Common myeloid progenitor, CD34-positive (primary cell): ENCODE data around the gene APCDD1L.

Source experiments
- CTCF ChIA-PET: fragments of 350-600 bp; sonication (Branson Sonifier 250); formaldehyde crosslinking; loops from one replicate; lab custom pipeline; 2021; ENCODE audit warnings: antibody characterized with exemption; lab: Charles Lee
- POLR2A ChIA-PET: fragments of 350-600 bp; sonication (Branson Sonifier 250); formaldehyde crosslinking; loops from one replicate; lab custom pipeline; 2021; ENCODE audit warnings: antibody characterized with exemption; lab: Charles Lee
- DNase-seq, 3 donors: peaks; one replicate each; pipeline versions ENCODE4 v3.0.0 to v3.0.0-alpha.2; 2013
- H3K27ac ChIP-seq, 2 experiments: 1 replicate in 1 of 2; 2 replicates in 1 of 2; pipeline ENCODE4 v1.7.0; 2013; ENCODE audit warnings: inconsistent platforms in 2 of 2, low read length in 2 of 2, mild to moderate bottlenecking in 2 of 2, low read depth in 1 of 2, moderate library complexity in 1 of 2; ENCODE audit not compliant: severe bottlenecking in 2 of 2, insufficient read depth in 1 of 2, poor library complexity in 1 of 2
- H3K27me3 ChIP-seq, 5 experiments: replicated peaks in 2 of 5; 1 replicate in 3 of 5; 2 replicates in 2 of 5; pipeline versions ENCODE4 v1.6.1 to v1.7.0; 2013; ENCODE audit warnings: low read length in 4 of 5, mild to moderate bottlenecking in 2 of 5, moderate library complexity in 2 of 5, inconsistent platforms in 1 of 5; ENCODE audit not compliant: insufficient read depth in 5 of 5, control insufficient read depth in 4 of 5
- H3K36me3 ChIP-seq, 4 experiments: 1 replicate in 2 of 4; 2 replicates in 2 of 4; pipeline versions ENCODE4 v1.6.1 to v1.7.0; 2013; ENCODE audit warnings: low read length in 3 of 4, control low read depth in 1 of 4, mild to moderate bottlenecking in 1 of 4; ENCODE audit not compliant: control insufficient read depth in 4 of 4, insufficient read depth in 4 of 4
- H3K4me1 ChIP-seq, 4 experiments: 1 replicate in 3 of 4; 2 replicates in 1 of 4; pipeline versions ENCODE4 v1.6.1 to v1.7.1; 2013; ENCODE audit warnings: low read length in 3 of 4, mild to moderate bottlenecking in 3 of 4, control low read depth in 1 of 4, inconsistent platforms in 1 of 4, moderate library complexity in 1 of 4; ENCODE audit not compliant: control insufficient read depth in 4 of 4, insufficient read depth in 4 of 4; ENCODE audit errors: control extremely low read depth in 1 of 4
- H3K4me3 ChIP-seq, 7 experiments: 1 replicate in 4 of 7; 2 replicates in 3 of 7; pipeline versions ENCODE4 v1.5.1 to v1.7.0; 2013; ENCODE audit warnings: mild to moderate bottlenecking in 7 of 7, low read length in 6 of 7, moderate library complexity in 6 of 7, inconsistent platforms in 2 of 7, low read depth in 2 of 7, control low read depth in 1 of 7; ENCODE audit not compliant: insufficient read depth in 4 of 7, control insufficient read depth in 1 of 7; ENCODE audit errors: extremely low read depth in 1 of 7
- H3K9me3 ChIP-seq, 5 experiments: 1 replicate in 4 of 5; 2 replicates in 1 of 5; pipeline versions ENCODE4 v1.6.1 to v1.7.1; 2013; ENCODE audit warnings: low read length in 4 of 5, mild to moderate bottlenecking in 2 of 5, inconsistent platforms in 1 of 5, low read depth in 1 of 5, moderate library complexity in 1 of 5; ENCODE audit not compliant: control insufficient read depth in 4 of 5, insufficient read depth in 2 of 5; ENCODE audit errors: control extremely low read depth in 1 of 5
- WGBS: methylation state at CpG from one replicate; pipeline ENCODE4 v1.1.5; 2013; ENCODE audit not compliant: insufficient coverage; 5-methylcytosine and 5-hydroxymethylcytosine counted together

Gene APCDD1L

GRCh38 chr20:58522666-58523065, 7.5 kb upstream of the APCDD1L start:
- DNase-seq: no peak
- Histone ChIP-seq H3K4me1 (no peaks in the 10 kb centered on the region), H3K27ac (no peak overlapping the region), H3K9me3 (peaks cover 0 to 19% (median 3%) of the 10 kb centered on the region in 5 experiments), H3K36me3 (no peaks in the 10 kb centered on the region), H3K4me3 (no peak overlapping the region), H3K27me3 (peaks cover 0 to 43% (median 3%) of the 10 kb centered on the region in 5 experiments)
- ChIA-PET CTCF (no interaction called here), POLR2A (no interaction called here)
- 80% methylated on average over 1 of the region's 3 CpGs for WGBS

- Histone ChIP-seq H3K36me3 (no peaks in the 10 kb centered on the region), H3K4me3 (no peak overlapping the region), H3K27me3 (peaks cover 3 to 52% (median 6%) of the 10 kb centered on the region in 5 experiments), H3K27ac (no peak overlapping the region), H3K4me1 (no peaks in the 10 kb centered on the region), H3K9me3 (peaks cover 0 to 12% (median 3%) of the 10 kb centered on the region in 5 experiments)
- ChIA-PET POLR2A (no interaction called here), CTCF (no interaction called here)
- 94% methylated on average over 6 of the region's 10 CpGs for WGBS
- DNase-seq: no peak
Observed at GRCh38 chr20:58521763-58522162, 6.6 kb upstream of the APCDD1L start.

GRCh38 chr20:58519940-58520712, 4.9 kb upstream of the APCDD1L start:
- WGBS: 94% methylated on average over 4 of the region's 5 CpGs
- no peaks in the 10 kb centered on the region for H3K4me1 ChIP-seq
- H3K27me3 ChIP-seq: peaks cover 9 to 68% (median 18%) of the 10 kb centered on the region in 5 experiments
- no peak overlapping the region for H3K4me3 ChIP-seq
- no peak overlapping the region for H3K27ac ChIP-seq
- no peak for DNase-seq
- H3K9me3 ChIP-seq: peaks cover 0 to under 1% (median 0%) of the 10 kb centered on the region in 5 experiments
- ChIA-PET POLR2A (no interaction called here), CTCF (no interaction called here)
- no peaks in the 10 kb centered on the region for H3K36me3 ChIP-seq

GRCh38 chr20:58518896-58519593, 3.8 kb upstream of the APCDD1L start:
- H3K4me3 ChIP-seq: no peak overlapping the region
- WGBS: 87% methylated on average over 5 of the region's 7 CpGs
- H3K4me1 ChIP-seq: no peaks in the 10 kb centered on the region
- peaks cover 9 to 75% (median 23%) of the 10 kb centered on the region in 5 experiments for H3K27me3 ChIP-seq
- ChIA-PET CTCF (no interaction called here), POLR2A (no interaction called here)
- no peaks in the 10 kb centered on the region for H3K9me3 ChIP-seq
- H3K27ac ChIP-seq: no peak overlapping the region
- DNase-seq: no peak
- no peaks in the 10 kb centered on the region for H3K36me3 ChIP-seq

GRCh38 chr20:58518387-58518786, 3.2 kb upstream of the APCDD1L start:
- DNase-seq: no peak
- ChIA-PET CTCF (no interaction called here), POLR2A (no interaction called here)
- Histone ChIP-seq H3K4me1 (no peaks in the 10 kb centered on the region), H3K9me3 (no peaks in the 10 kb centered on the region), H3K4me3 (no peak overlapping the region), H3K27me3 (peaks cover 9 to 76% (median 28%) of the 10 kb centered on the region in 5 experiments), H3K36me3 (no peaks in the 10 kb centered on the region), H3K27ac (no peak overlapping the region)
- 62% methylated on average over 6 of the region's 11 CpGs for WGBS

GRCh38 chr20:58514321-58515232, 622 bp downstream of the APCDD1L start:
- Histone ChIP-seq H3K27me3 (peaks cover 6 to 85% (median 32%) of the 10 kb centered on the region in 5 experiments), H3K4me3 (no peak overlapping the region), H3K4me1 (no peaks in the 10 kb centered on the region), H3K36me3 (no peaks in the 10 kb centered on the region), H3K27ac (no peak overlapping the region), H3K9me3 (peaks cover 0 to 5% (median 0%) of the 10 kb centered on the region in 5 experiments)
- ChIA-PET CTCF (interaction anchor here (0.6 kb wide), 1 partner anchor 246 kb away, joined by 3 read pairs; no protein-coding TSS in a partner anchor), POLR2A (no interaction called here)
- WGBS: 4% methylated on average over 65 of the region's 74 CpGs
- no peak for DNase-seq
